Kidney (tissue), 14 donors: ENCODE measurements around the gene BRD1. TPM values are rescaled to one million over a fixed set of nuclear protein-coding genes. Genes with fewer than 3 reads are reported as not detected.
A peak's percentile ranks its signal among the peaks of the same experiment; 100 is the strongest.
"Not testable (repeated sequence)": the region's sequence is repeated elsewhere in the genome, so short reads cannot be mapped to it uniquely, and the experiment has no call there.

ENCODE experiments used
- DNase-seq, 5 donors: peaks; one replicate each; pipeline ENCODE4 v3.0.0-alpha.2; 2013 to 2020
- FAIRE-seq: peaks from 2 replicates; lab custom pipeline; 2012; peaks lifted over from hg19 to GRCh38; lab: Jason Lieb, UNC
- H3K27ac ChIP-seq, 2 donors: one replicate each; pipeline ENCODE4 v1.7.0; 2013; ENCODE audit warnings: low read depth in 2 of 2, low read length in 2 of 2, inconsistent platforms in 1 of 2
- H3K27me3 ChIP-seq: one replicate; pipeline ENCODE4 v1.7.1; 2013; ENCODE audit warnings: low read length, inconsistent platforms; ENCODE audit not compliant: control insufficient read depth, insufficient read depth
- H3K36me3 ChIP-seq, 3 donors: one replicate each; pipeline versions ENCODE4 v1.7.0 to v1.7.1; 2013; ENCODE audit warnings: low read length in 3 of 3, control low read depth in 1 of 3, inconsistent platforms in 1 of 3; ENCODE audit not compliant: insufficient read depth in 3 of 3, control insufficient read depth in 2 of 3
- H3K4me1 ChIP-seq, 3 donors: one replicate each; pipeline versions ENCODE4 v1.7.0 to v1.7.1; 2013; ENCODE audit warnings: low read length in 3 of 3, inconsistent platforms in 1 of 3, low read depth in 1 of 3; ENCODE audit not compliant: control insufficient read depth in 2 of 3, insufficient read depth in 2 of 3
- H3K4me3 ChIP-seq, 3 donors: one replicate each; pipeline versions ENCODE4 v1.7.0 to v1.8.1; 2013; ENCODE audit warnings: low read length in 3 of 3, control low read depth in 1 of 3, inconsistent platforms in 1 of 3
- H3K9ac ChIP-seq, 3 donors: one replicate each; pipeline versions ENCODE4 v1.7.0 to v1.7.1; 2013; ENCODE audit warnings: low read length in 3 of 3, control low read depth in 1 of 3, inconsistent platforms in 1 of 3
- H3K9me3 ChIP-seq, 3 donors: one replicate each; pipeline versions ENCODE4 v1.7.0 to v1.7.1; 2013; ENCODE audit warnings: low read length in 3 of 3, control low read depth in 1 of 3, inconsistent platforms in 1 of 3; ENCODE audit not compliant: control insufficient read depth in 2 of 3, insufficient read depth in 1 of 3
- intact Hi-C: fragments of 100-400 bp; cut with DNase I; formaldehyde crosslinking; loops from one replicate; pipeline ENCODE4 v1.11.1; 2022
- polyA plus RNA-seq: library from polyadenylated mRNA; stranded (reverse); fragments of 350-450 nt; fragmentation: Illumina TruSeq; extraction: RNeasy Lipid Tissue Mini Kit (QIAGEN cat#74804); gene quantifications from one replicate; pipeline ENCODE4 v1.2.3, GENCODE V29; 2014; ENCODE audit warnings: low read depth, low replicate concordance; ENCODE audit not compliant: insufficient read depth
- total RNA-seq: library from RNA; stranded (reverse); fragmentation: NEBNext Ultra II Directional; extraction: Animal tissue kit (Norgen Biotek cat#: 25700); gene quantifications from one replicate; pipeline ENCODE4 v1.2.1, GENCODE V29; 2021
- TF ChIP-seq, protein P1 (sequence below): IDR thresholded peaks from 3 replicates; pipeline ENCODE4 v1.5.1; 2012; ENCODE audit warnings: mild to moderate bottlenecking, moderate library complexity, borderline replicate concordance; ENCODE audit not compliant: insufficient read depth; ENCODE audit errors: extremely low read depth
- donor health status: control.
- donor health status: control.
- donor health status: control.
- donor health status: control.
- donor health status: control.
- donor health status: DM: yes; HTN: yes; CAD: no.
- donor health status: Normal renal cell carcinoma (clear cell type).

The BRD1 gene
- total and polyA plus RNA-seq, 2 donors from 2014 or later = 8.1 to 40.5 TPM

DNA sequence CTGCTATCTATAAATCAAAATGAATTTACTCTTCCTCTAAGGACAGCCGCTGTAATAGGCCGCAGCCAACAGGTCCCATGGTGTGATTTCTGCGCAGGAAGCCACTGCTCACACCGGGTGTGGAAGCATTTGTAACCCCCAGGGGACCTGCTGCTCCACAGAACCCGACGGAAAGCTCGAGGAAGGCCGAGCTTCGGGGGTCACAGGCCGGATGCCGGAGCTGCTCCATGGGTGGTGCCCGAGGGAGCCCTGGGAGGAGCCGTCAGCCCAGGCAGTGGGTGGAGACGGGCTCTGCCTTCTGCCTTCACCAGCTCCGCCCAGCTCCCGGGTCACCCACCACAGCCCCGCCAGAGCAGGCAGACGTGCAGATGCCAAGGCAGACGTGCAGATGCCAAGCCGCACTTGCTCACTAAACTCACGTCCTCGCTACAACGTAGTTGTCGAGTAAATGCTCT is 63.5 kb downstream of the BRD1 start:
- TF ChIP-seq, protein P1, sequence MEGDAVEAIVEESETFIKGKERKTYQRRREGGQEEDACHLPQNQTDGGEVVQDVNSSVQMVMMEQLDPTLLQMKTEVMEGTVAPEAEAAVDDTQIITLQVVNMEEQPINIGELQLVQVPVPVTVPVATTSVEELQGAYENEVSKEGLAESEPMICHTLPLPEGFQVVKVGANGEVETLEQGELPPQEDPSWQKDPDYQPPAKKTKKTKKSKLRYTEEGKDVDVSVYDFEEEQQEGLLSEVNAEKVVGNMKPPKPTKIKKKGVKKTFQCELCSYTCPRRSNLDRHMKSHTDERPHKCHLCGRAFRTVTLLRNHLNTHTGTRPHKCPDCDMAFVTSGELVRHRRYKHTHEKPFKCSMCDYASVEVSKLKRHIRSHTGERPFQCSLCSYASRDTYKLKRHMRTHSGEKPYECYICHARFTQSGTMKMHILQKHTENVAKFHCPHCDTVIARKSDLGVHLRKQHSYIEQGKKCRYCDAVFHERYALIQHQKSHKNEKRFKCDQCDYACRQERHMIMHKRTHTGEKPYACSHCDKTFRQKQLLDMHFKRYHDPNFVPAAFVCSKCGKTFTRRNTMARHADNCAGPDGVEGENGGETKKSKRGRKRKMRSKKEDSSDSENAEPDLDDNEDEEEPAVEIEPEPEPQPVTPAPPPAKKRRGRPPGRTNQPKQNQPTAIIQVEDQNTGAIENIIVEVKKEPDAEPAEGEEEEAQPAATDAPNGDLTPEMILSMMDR = no peak
- H3K4me3 ChIP-seq = no peak overlapping the region
- no peak overlapping the region for H3K9ac ChIP-seq
- no peak for FAIRE-seq
- DNase-seq = peak in 3 of 5 donors; percentile 10 to 73 (median 45)
- no peaks in the 10 kb centered on the region for H3K36me3 ChIP-seq
- intact Hi-C loops = no loop called here
- H3K4me1 ChIP-seq = peaks cover 0 to 3% (median 0%) of the 10 kb centered on the region in 3 donors
- H3K9me3 ChIP-seq = peaks cover 0 to 6% (median 0%) of the 10 kb centered on the region in 3 donors
- H3K27ac ChIP-seq = no peak overlapping the region
- H3K27me3 ChIP-seq = no peaks in the 10 kb centered on the region

DNA sequence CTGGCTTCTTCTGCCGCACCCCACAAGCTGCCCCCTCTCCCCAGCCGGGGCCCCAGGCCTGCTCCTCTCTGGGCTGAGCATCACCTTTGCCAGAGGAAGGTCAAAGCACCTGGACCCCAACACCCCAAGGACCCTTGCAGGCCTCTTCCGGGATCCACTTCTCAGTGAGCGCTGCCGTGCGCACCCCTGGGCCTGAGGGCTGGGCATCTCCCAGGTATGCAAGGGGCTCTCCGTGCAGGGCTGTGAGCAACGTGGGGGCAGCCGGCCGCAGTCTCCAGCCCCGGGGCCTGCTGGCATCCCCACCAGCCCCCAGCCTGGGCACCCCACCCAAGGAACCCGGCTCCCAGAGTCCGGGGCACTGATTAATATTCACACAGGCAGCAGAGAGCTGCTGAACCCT is 64.0 kb downstream of the BRD1 start:
- H3K27me3 ChIP-seq = no peaks in the 10 kb centered on the region
- intact Hi-C loops = no loop called here
- H3K4me1 ChIP-seq = peaks cover 0 to 3% (median 0%) of the 10 kb centered on the region in 3 donors
- no peak overlapping the region for H3K4me3 ChIP-seq
- TF ChIP-seq, protein P1 = no peak
- no peak overlapping the region for H3K9ac ChIP-seq
- H3K9me3 ChIP-seq = peaks cover 0 to 6% (median 0%) of the 10 kb centered on the region in 3 donors
- no peaks in the 10 kb centered on the region for H3K36me3 ChIP-seq
- no peak overlapping the region for H3K27ac ChIP-seq
- DNase-seq (peak in 3 of 5 donors; percentile 3 to 54 (median 33)), FAIRE-seq (no peak)

DNA sequence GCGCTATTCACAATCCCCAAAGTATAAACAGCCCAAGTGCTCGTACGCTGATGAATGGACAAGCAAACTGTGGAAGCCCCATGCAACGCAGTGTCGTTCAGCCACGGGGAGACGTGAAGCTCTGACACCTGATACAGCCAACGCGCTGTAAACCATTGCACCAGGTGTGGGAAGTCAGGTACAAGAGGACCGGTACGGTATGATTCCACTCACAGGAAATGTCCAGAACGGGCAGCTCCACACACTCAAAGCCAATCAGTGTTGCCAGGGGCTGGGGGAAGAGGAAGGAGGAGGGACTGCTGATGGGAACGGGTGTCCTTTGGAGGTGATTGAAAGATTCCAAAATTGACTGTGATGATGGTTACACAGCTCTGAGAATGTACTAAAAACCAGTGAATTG is 64.5 kb downstream of the BRD1 start:
- peaks cover 0 to 6% (median 0%) of the 10 kb centered on the region in 3 donors for H3K9me3 ChIP-seq
- FAIRE-seq = no peak
- DNase-seq = peak in 2 of 5 donors; percentile 4 to 7
- H3K27me3 ChIP-seq = no peaks in the 10 kb centered on the region
- H3K4me3 ChIP-seq = no peak overlapping the region
- TF ChIP-seq, protein P1 = no peak
- H3K27ac ChIP-seq = no peak overlapping the region
- intact Hi-C loops = no loop called here
- H3K36me3 ChIP-seq = no peaks in the 10 kb centered on the region
- no peak overlapping the region for H3K9ac ChIP-seq
- peaks cover 0 to 3% (median 0%) of the 10 kb centered on the region in 3 donors for H3K4me1 ChIP-seq

DNA sequence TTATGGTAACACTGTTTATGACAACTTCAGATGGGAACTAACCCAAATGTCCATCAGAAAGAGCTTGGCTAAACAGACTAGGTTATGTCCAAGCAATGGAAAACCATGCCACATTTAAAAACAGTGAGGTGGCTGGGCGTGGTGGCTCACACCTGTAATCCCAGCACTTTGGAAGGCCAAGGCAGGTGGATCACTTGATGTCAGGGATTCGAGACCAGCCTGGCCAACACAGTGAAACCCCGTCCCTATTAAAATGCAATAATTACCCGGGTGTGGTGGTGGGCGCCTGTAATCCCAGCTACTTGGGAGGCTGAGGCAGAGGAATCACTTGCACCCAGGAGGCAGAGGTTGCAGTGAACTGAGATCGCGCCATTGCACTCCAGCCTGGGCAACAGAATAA is 65.1 kb downstream of the BRD1 start:
- peak in 1 of 5 donors; percentile 6 for DNase-seq
- intact Hi-C loops, H3K9ac ChIP-seq, H3K4me3 ChIP-seq, H3K4me1 ChIP-seq, H3K9me3 ChIP-seq, H3K36me3 ChIP-seq, H3K27me3 ChIP-seq, FAIRE-seq, H3K27ac ChIP-seq: not testable (repeated sequence)
